ENCODE measurements around the gene ZBTB44.

ZBTB44 gene

DNA sequence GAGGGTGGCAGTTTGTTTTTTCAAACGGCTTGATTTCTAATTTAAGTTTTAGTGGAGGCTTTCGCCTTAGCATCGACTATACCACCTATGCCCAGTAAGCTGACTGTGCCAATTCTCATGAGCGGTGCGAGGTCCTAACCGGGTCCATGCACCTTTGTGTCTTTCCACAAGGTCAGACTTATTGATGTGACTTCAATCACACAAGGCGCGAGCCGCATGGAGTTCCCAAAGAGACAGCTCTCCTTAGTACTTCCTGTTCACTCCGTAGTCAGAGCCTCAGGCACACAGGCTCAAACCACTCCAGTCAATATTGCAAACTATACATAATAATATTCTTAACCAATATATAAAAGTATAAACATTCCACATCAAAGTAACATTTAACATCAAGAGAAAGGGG is 136.9 kb downstream of the ZBTB44 start:
- no peak for TF ChIP-seq ZFX (IDR thresholded peaks at IDR 0.05)
- H3K27ac ChIP-seq = no peak overlapping the region

Measured in C4-2B (cell line).